TTC549 (cell line): ENCODE data around the gene SLC2A4.
A peak's percentile ranks its signal among the peaks of the same experiment; 100 is the strongest.
"Not testable (repeated sequence)": the region's sequence is repeated elsewhere in the genome, so short reads cannot be mapped to it uniquely, and the experiment has no call there.

Source experiments
- FAIRE-seq: peaks from 2 replicates; lab custom pipeline; 2012; peaks lifted over from hg19 to GRCh38; lab: Jason Lieb, UNC

SLC2A4 gene

GRCh38 chr17:7281074-7281952, at the start of gene SLC2A4:
SLC2A4 (plus strand) TSS chr17:7281718; CDS start chr17:7281935, 217 bp downstream.
- FAIRE-seq = peak; percentile 90

- no peak for FAIRE-seq
Measured at GRCh38 chr17:7232114-7232513, 49.4 kb upstream of the SLC2A4 start.

GRCh38 chr17:7233701-7234082, 47.8 kb upstream of the SLC2A4 start:
- no peak for FAIRE-seq

- no peak for FAIRE-seq
Measured at GRCh38 chr17:7234083-7234951, 47.2 kb upstream of the SLC2A4 start, which contains the start of gene DVL2. DVL2 (minus strand) TSS chr17:7234517; CDS start chr17:7234262, 255 bp downstream.

GRCh38 chr17:7235693-7236665, 45.5 kb upstream of the SLC2A4 start:
- FAIRE-seq = no peak

- FAIRE-seq = no peak
Measured at GRCh38 chr17:7236808-7237207, 44.7 kb upstream of the SLC2A4 start.

GRCh38 chr17:7237266-7237760, 44.2 kb upstream of the SLC2A4 start:
- no peak for FAIRE-seq

- FAIRE-seq = no peak
Measured at GRCh38 chr17:7237761-7238419, 43.6 kb upstream of the SLC2A4 start.

GRCh38 chr17:7238420-7239090, 43.0 kb upstream of the SLC2A4 start:
- no peak for FAIRE-seq

GRCh38 chr17:7239091-7240027, 42.2 kb upstream of the SLC2A4 start, which contains the start of gene PHF23:
PHF23 (minus strand) TSS chr17:7239457; CDS start chr17:7239279, 178 bp downstream.
- peak; percentile 93 for FAIRE-seq

GRCh38 chr17:7240375-7240774, 41.1 kb upstream of the SLC2A4 start:
- no peak for FAIRE-seq

GRCh38 chr17:7241090-7241733, 40.3 kb upstream of the SLC2A4 start:
- no peak for FAIRE-seq

- no peak for FAIRE-seq
Measured at GRCh38 chr17:7241783-7242716, 39.5 kb upstream of the SLC2A4 start, which contains the start of gene GABARAP. GABARAP (minus strand) TSS chr17:7242449; CDS start chr17:7242330, 119 bp downstream.

GRCh38 chr17:7242717-7243452, 38.6 kb upstream of the SLC2A4 start:
- no peak for FAIRE-seq

- no peak for FAIRE-seq
Measured at GRCh38 chr17:7243453-7243729, 38.1 kb upstream of the SLC2A4 start.

- FAIRE-seq = not testable (repeated sequence)
Measured at GRCh38 chr17:7243838-7244237, 37.7 kb upstream of the SLC2A4 start.

GRCh38 chr17:7246779-7247178, 34.7 kb upstream of the SLC2A4 start:
- no peak for FAIRE-seq
